DMS114 treated with DMSO at 0.1 percent for 48 hours (cell line): ENCODE results near the gene LRP5.
"Not testable (repeated sequence)": the region's sequence is repeated elsewhere in the genome, so short reads cannot be mapped to it uniquely, and the experiment has no call there.

ENCODE experiments used
- DNase-seq: peaks from one replicate; lab custom pipeline; 2025; ENCODE audit not compliant: unreplicated experiment; lab: John Stamatoyannopoulos, UW

The LRP5 gene

DNA sequence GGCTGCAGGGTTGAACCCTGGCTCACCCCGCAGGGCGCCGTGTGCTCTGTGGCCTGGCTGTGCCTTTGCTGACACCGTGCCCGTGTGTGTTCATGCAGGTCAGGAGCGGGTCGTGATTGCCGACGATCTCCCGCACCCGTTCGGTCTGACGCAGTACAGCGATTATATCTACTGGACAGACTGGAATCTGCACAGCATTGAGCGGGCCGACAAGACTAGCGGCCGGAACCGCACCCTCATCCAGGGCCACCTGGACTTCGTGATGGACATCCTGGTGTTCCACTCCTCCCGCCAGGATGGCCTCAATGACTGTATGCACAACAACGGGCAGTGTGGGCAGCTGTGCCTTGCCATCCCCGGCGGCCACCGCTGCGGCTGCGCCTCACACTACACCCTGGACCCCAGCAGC lies 101.2 kb downstream of the LRP5 start:
- DNase-seq: no peak

DNA sequence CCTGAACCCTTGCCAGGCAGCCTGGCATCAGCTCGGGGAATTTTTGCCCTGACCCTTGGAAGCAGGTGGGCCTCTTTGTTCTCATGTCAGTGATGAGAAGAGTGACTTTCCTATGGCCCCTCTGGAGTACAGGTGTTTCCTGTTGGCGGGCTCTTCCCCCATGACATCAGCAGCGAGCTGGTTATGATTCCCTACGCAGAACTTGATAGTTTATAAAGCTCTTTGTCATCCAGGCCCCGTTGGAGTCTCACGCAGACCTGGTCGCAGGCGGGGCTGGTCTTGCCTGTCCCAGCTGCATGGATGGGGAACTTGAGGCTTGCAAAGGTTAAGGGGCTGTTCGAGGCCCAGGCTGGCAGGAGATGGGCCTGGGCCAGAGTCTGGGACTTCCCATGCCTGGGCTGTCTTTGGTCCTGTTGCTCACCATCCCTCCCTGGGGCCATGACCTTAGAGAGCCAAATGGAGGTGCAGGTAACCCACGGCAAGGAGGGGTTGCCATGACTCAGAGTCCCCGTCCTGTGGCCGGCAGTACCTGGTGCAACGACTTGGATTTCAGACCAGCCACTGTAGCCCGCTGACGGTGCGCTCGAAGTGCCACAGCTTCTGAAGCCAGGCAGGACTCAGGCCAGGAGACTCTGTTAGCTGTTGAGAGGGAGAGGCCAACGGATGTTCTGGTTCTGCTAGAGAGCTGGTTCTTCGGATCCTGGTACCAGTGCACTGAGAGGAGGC lies 102.3 kb downstream of the LRP5 start:
- DNase-seq: no peak

DNA sequence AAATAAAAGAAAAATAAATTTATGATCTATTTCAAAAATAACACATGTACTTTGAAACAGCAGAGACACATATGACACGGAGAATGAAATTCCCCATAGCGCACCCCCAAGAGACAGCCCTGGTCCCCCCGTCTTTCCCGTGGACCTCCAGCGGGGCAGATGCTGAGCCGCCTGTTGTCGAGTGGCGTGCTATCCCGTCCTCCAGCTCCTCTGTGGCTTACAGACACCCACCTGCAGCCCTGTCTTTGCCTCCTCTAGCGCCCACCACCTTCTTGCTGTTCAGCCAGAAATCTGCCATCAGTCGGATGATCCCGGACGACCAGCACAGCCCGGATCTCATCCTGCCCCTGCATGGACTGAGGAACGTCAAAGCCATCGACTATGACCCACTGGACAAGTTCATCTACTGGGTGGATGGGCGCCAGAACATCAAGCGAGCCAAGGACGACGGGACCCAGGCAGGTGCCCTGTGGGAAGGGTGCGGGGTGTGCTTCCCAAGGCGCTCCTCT lies 103.7 kb downstream of the LRP5 start:
- DNase-seq: no peak

DNA sequence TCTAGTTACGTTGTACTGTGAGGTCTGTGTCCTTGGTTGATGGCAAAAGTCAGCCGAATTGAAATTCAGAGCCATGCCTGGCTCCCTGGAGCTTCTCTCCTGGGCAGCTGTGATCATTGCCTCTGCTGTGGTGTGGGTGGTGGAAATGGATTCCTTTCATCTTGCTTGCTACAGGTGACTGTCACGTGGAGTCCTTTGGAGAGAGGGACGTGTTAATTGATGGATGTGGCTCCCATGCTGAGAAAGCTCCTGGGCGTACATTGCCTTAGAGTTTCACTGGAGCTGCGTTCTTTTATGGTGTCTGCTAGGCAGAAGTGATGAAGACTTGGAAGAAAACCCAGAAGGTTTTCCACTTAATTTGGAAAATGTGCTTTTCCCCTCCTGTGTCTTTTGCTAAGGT lies 106.3 kb downstream of the LRP5 start:
- no peak for DNase-seq

DNA sequence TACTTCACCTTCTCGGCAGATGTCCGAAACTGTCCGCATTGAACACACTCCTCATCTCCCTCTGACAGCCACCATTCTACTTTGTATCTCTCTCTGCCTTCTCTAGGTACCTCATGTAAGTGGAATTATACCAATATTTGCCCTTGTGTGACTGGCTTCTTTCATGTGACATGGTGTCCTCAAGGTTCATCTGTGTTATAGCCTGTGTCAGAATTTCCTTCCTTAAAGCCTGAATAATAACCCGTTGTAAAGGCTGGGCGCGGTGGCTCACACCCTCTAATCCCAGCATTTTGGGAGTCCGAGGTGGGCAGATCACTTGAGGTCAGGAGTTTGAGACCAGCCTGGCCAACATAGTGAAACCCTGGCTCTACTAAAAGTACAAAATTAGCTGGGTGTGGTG lies 107.8 kb downstream of the LRP5 start:
- no peak for DNase-seq

DNA sequence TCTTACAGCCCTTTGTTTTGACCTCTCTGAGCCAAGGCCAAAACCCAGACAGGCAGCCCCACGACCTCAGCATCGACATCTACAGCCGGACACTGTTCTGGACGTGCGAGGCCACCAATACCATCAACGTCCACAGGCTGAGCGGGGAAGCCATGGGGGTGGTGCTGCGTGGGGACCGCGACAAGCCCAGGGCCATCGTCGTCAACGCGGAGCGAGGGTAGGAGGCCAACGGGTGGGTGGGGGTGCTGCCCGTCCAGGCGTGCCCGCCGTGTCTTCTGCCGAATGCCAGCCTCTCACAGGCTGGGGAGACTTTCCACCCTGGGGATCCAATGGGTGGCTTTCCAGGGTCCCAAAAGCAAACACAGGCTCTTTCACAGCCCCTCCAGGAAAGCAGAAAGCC lies 111.1 kb downstream of the LRP5 start:
- no peak for DNase-seq

DNA sequence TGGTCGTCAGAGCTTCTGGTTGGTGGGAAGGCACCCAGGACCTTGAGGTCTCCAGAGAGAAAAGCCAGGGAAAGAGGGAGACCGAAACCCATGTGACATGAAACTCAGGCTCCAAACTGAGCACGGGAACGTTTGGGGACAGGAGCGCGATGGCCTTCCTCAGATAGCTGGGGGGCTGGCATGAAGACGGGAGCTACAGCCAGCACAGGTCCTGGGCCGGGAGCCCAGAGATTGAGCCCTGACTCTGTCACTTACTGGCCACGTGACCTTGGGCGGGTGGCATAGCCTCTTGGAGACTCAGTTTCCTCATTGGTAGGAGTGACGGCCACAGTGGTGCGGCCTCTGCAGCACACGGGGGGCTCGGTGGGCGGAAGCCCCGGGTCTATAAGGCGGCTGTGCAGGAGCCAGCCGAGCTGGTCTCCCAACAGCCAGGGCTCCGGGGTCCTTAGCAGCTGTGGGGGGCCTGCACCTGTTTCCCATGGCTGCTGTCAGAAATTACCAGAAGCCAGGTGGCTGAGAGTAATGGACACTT lies 111.8 kb downstream of the LRP5 start:
- no peak for DNase-seq

DNA sequence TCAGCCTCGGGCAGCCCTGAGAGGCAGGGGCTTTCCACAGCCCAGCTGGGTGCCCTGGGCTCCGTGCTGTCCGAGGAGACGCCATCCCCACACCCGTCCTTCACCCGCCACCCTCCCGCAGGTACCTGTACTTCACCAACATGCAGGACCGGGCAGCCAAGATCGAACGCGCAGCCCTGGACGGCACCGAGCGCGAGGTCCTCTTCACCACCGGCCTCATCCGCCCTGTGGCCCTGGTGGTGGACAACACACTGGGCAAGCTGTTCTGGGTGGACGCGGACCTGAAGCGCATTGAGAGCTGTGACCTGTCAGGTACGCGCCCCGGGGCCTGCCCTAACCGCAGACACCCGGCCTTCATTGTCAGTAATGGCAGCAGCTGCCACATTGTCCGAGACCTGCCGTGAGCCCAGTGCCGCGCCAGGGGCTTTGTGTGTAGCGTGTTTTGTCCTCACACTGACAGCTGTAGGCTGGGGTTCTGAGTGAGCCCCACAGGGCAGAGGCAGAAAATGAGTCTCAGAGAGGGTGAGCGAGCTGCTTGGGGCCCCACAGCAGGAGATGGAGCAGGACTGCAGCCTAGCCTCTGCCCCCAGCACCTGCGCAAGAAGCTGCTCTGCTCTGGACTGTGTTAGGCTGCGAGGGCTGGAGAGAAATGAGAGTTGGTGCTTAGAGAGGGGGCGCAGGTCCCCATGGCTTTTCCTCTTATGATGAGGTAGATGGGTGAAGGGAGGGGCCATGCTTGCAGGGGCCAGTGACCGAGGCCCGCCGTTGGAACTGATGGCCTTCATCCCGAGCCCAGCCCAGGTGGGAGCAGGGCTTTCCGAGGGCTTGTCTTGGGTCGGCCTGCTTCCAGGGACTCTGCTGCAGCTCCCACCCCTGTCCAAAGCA lies 112.8 kb downstream of the LRP5 start:
- DNase-seq: no peak

DNA sequence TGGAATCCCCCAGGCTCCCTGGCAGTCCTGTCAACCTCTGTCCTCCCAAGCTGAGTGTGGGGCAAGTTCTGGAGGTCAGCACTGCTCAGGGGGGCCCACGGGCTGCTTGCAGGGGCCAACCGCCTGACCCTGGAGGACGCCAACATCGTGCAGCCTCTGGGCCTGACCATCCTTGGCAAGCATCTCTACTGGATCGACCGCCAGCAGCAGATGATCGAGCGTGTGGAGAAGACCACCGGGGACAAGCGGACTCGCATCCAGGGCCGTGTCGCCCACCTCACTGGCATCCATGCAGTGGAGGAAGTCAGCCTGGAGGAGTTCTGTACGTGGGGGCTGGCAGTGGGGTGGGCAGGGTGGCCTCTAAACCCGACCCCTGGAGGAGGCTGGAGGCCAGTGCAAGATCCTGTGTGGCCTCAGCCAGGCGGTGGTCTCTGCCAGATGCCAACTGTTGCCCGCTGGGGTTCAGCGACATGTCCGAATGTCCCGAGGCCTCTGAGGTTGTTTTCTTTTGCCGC lies 113.5 kb downstream of the LRP5 start:
- DNase-seq: no peak

DNA sequence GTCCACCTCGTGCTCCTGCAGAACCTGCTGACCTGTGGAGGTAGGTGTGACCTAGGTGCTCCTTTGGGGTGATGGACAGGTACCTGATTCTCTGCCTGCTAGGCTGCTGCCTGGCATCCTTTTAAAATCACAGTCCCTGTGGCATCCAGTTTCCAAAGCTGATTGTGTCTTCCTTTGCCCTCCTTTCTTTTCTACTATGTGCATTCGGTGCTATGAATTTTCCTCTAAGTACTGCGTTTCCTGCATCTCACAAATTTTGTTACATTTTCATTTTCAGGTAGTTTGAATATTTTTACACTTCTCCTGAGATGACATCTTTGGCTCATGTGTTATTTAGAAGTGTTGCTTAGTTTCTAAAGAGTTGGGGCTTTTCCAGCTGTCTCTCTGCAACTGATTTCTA lies 117.3 kb downstream of the LRP5 start:
- DNase-seq: no peak

DNA sequence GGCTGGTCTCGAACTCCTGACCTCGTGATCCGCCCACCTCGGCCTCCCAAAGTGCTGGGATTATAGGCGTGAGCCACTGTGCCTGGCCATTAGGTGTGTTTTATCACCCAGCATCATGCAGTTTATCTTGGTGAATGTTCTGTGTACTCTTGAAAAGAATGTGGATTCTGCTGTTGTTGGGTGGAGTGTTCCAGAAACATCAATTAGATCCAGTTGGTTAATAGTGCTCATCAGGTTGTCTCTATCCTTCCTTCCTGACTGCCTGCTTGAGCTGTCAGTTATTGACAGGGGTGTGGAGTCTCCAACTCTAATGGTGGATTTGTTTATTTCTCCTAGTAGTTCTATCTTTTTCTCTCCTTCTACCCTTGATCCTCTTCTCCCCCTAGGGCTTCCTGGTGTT lies 118.0 kb downstream of the LRP5 start:
- no peak for DNase-seq

DNA sequence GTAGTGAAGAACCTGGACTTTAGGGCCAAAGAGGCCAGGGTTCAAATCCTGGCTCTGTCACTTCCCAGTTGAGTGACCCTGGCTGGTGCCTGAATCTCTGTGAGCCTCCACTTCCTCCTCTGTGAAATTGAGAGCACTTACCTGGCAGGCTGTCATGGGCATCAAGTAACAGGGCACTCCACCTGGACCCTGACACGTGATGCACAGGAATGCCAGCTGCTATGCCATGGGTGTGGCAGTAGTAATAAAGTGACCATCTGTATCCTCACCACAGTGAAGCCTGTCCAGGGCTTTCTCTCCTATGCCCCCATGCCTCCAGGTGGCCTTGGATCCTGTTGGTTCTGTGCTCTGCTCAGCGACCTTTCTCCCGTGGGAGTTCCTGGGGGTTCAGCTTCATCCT lies 118.4 kb downstream of the LRP5 start:
- no peak for DNase-seq

DNA sequence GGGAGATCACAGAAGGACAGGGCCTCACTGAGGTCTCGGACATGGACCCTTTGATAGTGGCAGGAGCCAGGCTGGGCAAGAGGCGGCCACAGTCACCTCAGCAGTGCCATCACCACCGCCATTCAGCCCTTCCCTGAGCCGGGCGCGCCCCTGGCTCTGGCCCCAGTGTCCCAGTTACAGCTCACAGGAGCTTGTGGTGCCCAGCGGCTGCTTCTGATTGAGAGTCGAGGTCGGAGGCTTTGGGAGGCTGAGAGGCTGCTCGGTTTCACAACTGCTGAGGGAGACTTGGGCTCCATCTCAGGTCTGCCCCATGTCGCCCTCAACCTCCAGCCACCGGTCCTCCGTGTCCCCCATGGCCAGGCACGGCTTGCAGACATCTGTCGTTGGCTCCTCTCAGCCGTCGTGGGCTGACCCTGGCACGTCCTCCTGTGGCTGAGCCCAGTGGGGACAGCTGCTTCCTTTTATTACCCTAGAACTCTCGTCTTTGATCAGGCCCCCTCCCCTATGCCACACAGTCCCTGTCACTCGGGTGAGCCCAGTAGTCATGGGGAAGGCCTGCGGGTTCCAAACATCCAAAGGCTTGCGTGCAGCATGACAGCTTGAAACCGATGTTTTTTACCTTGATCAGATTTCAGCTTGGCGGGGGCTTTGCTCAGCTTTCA lies 119.7 kb downstream of the LRP5 start:
- no peak for DNase-seq

DNA sequence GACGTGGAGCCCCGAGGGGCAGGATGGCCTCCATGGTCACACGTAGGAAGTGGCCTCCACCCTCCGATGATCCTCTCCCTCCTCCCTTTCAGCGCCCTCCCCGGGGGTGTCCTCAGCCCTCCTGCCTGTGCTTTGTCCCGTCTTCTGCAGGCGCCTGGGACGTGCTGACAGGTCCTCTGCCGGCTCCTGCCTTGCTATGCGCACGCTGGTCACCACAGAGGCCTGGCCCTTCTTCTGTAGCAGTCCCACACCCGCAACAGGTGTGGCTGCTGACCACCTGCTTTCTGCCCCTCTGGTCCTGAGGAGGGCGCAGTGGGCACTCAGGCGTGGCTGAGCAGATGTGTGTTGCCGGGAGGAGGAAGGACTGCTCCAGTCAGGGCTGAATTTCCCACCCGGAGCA lies 120.5 kb downstream of the LRP5 start:
- DNase-seq: no peak

DNA sequence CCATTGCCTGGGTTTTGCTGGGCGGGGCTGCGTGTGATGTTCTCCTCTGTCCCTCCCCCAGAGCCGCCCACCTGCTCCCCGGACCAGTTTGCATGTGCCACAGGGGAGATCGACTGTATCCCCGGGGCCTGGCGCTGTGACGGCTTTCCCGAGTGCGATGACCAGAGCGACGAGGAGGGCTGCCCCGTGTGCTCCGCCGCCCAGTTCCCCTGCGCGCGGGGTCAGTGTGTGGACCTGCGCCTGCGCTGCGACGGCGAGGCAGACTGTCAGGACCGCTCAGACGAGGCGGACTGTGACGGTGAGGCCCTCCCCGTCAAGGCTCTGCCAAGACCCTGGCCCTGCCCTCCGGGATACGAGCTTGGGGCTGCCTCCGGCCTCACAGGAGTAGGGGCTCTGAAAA lies 121.2 kb downstream of the LRP5 start:
- no peak for DNase-seq

DNA sequence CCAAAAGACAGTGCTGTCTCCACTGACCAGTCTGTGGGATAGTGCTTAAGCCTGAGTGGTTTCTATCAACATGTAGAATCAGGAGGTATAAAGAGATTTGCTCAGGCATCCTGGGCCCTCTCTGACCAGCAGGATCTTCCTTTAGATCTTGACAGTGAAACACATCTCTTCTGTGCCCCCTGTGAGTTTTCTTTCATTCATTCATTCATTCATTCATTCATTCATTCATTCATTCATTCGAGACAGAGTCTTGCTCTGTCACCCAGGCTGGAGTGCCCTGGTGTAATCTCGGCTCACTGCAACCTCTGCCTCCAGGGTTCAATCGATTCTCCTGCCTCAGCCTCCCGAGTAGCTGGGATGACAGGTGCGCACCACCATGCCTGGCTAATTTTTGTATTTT lies 121.8 kb downstream of the LRP5 start:
- not testable (repeated sequence) for DNase-seq

DNA sequence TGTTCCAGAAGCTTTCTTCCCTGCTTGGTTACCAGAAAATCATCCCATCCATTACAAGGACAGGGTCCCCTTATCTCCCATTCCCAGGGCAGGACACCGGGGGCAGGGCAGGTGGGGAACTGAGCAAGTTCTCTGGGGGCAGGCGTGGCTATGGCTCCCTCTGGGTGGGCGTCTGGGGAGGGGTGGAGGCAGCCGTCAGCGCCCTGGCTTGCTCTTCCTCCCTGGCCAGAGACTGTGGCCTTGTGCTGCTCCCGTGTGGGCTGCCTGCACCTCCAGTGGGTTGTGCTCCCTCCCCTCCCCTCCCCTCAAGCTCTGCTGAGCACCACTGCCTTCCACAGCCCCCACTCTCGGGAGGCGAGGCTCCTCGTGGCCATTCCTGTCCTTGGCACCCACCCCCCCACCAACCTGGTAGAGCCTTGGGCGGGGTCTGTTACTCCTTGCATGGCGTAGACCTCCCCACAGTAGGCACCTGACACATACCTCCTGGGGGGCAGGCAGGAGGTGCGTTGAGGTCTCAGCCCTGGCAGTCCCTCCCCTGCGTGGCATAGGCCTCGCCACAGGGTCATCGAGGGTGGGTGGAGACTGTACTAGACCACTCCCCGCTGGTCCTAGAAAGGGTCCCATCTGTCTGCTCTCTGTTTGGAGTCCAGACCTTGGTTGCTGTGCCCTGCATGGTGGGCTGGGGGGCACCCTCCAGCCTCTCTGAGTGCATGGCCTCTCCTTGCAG lies 123.9 kb downstream of the LRP5 start:
- DNase-seq: no peak

DNA sequence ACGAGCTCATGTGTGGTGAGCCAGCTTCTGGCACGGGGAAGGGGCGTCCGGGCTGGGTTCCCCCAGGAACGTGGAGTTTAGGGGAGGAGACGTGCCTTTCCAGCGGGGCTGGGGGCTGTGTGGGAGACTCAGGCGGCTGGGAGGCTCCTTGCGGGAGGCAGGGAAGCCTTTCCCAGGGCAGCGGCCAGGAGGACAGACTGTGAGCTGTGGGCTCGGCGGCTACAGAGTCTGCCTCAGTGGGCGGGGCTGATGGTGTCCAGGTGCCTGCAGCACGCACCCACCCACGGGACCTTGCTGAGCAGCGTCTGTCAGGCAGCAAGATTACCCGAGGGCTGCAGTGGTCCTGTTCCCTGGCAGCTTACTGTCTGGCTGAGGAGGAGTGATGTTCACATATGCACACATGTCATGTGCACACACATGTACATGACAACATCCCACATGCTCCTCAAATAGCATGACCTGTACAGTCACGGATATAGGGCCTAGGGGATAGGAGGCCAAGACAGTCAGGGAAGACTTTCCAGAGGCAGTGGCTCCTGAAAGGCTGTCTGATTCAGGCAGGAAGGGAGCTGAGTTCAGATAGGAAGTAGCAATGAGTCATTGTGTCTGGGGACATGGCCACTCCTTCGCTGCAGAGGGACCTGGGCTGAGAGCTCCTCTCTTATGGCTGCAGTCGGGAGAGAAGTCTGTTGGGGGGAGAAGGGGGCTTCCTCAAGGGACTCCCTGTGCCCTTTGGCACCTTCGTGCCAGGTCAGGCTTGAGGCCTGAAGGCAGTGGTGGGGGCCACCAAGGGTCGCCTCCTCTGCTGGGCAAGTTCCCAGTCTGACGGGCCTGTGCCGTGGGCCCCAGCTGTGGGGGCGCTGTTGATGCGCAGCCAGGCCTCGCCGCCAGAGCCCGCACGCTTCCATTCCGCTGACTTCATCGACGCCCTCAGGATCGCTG lies 124.9 kb downstream of the LRP5 start:
- no peak for DNase-seq

DNA sequence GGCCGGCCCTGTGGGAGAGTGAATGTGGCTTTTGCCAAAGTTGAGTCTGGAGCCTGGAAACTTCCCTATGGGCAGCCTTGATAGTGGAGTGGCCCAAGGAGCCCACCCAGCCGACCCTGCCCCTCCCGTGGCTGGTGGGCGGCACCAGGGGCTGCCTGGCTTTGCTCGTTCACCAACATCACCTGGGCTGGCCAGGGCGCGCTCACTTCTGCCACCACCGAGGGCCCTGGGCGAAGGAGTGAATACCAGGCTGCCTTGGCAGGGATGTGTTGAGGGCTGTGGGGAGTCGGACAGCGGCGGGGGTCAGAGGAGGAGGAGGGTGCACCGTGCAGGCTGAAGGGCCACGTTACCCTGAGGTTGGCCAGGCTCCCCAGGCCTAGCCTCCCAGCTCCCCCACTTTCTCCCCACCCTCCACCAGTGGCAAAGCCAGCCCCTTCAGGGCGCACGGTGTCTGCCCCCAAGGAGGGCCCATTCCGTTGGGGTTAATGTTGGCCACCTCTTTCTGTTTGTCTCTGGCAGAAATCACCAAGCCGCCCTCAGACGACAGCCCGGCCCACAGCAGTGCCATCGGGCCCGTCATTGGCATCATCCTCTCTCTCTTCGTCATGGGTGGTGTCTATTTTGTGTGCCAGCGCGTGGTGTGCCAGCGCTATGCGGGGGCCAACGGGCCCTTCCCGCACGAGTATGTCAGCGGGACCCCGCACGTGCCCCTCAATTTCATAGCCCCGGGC lies 125.7 kb downstream of the LRP5 start:
- no peak for DNase-seq
